ENCODE data around the gene CCR8. TPM values are rescaled to one million over a fixed set of nuclear protein-coding genes. Genes with fewer than 3 reads are reported as not detected.

Gene CCR8
- total RNA-seq, 1 donor, result not detected

- DNase-seq (ENCODE audit: insufficient read length, low spot score, missing footprints), result no peak
- Histone ChIP-seq H3K79me2 (ENCODE audit: insufficient read depth, low read length) (no peaks in the 10 kb centered on the region), H3K9me3 (ENCODE audit: low read depth, low read length) (no peaks in the 10 kb centered on the region), H2AFZ (ENCODE audit: low read length) (no peak overlapping the region), H3K27ac (ENCODE audit: low read depth, low read length) (no peak overlapping the region), H3K4me1 (ENCODE audit: insufficient read depth, low read length) (no peaks in the 10 kb centered on the region), H3K36me3 (ENCODE audit: insufficient read depth, low read length) (no peaks in the 10 kb centered on the region), H3K4me2 (ENCODE audit: insufficient read depth, low read length) (no peak overlapping the region), H4K20me1 (ENCODE audit: insufficient read depth, low read length) (no peaks in the 10 kb centered on the region), H3K27me3 (ENCODE audit: insufficient read depth, low read length) (no peaks in the 10 kb centered on the region), H3K4me3 (ENCODE audit: insufficient read depth, low read length) (no peak overlapping the region)
- no peak for TF ChIP-seq CTCF (IDR thresholded peaks at IDR 0.05; ENCODE audit: extremely low read depth, low read depth, low read length)
Measured at GRCh38 chr3:39287216-39288164, 42.0 kb upstream of the CCR8 start.

GRCh38 chr3:39288300-39288808, 41.2 kb upstream of the CCR8 start:
- no peaks in the 10 kb centered on the region for H3K36me3 ChIP-seq (ENCODE audit: insufficient read depth, low read length)
- DNase-seq (ENCODE audit: insufficient read length, low spot score, missing footprints), result peak; percentile 94
- H3K27me3 ChIP-seq (ENCODE audit: insufficient read depth, low read length), result no peaks in the 10 kb centered on the region
- no peak overlapping the region for H3K4me2 ChIP-seq (ENCODE audit: insufficient read depth, low read length)
- no peaks in the 10 kb centered on the region for H3K79me2 ChIP-seq (ENCODE audit: insufficient read depth, low read length)
- H3K9me3 ChIP-seq (ENCODE audit: low read depth, low read length), result no peaks in the 10 kb centered on the region
- H3K4me3 ChIP-seq (ENCODE audit: insufficient read depth, low read length), result no peak overlapping the region
- H3K4me1 ChIP-seq (ENCODE audit: insufficient read depth, low read length), result no peaks in the 10 kb centered on the region
- peak; percentile 95 for TF ChIP-seq CTCF (IDR thresholded peaks at IDR 0.05; ENCODE audit: extremely low read depth, low read depth, low read length)
- H3K27ac ChIP-seq (ENCODE audit: low read depth, low read length), result no peak overlapping the region
- H4K20me1 ChIP-seq (ENCODE audit: insufficient read depth, low read length), result no peaks in the 10 kb centered on the region
- H2AFZ ChIP-seq (ENCODE audit: low read length), result no peak overlapping the region

GRCh38 chr3:39289107-39289506, 40.4 kb upstream of the CCR8 start:
- Histone ChIP-seq H3K79me2 (ENCODE audit: insufficient read depth, low read length) (no peaks in the 10 kb centered on the region), H3K4me3 (ENCODE audit: insufficient read depth, low read length) (no peak overlapping the region), H3K4me2 (ENCODE audit: insufficient read depth, low read length) (no peak overlapping the region), H4K20me1 (ENCODE audit: insufficient read depth, low read length) (no peaks in the 10 kb centered on the region), H3K36me3 (ENCODE audit: insufficient read depth, low read length) (no peaks in the 10 kb centered on the region), H3K27ac (ENCODE audit: low read depth, low read length) (no peak overlapping the region), H3K4me1 (ENCODE audit: insufficient read depth, low read length) (no peaks in the 10 kb centered on the region), H3K27me3 (ENCODE audit: insufficient read depth, low read length) (no peaks in the 10 kb centered on the region), H2AFZ (ENCODE audit: low read length) (no peak overlapping the region), H3K9me3 (ENCODE audit: low read depth, low read length) (no peaks in the 10 kb centered on the region)
- DNase-seq (ENCODE audit: insufficient read length, low spot score, missing footprints), result peak; percentile 82
- no peak for TF ChIP-seq CTCF (IDR thresholded peaks at IDR 0.05; ENCODE audit: extremely low read depth, low read depth, low read length)

GRCh38 chr3:39290255-39290654, 39.3 kb upstream of the CCR8 start:
- no peak overlapping the region for H3K4me3 ChIP-seq (ENCODE audit: insufficient read depth, low read length)
- TF ChIP-seq CTCF (IDR thresholded peaks at IDR 0.05; ENCODE audit: extremely low read depth, low read depth, low read length), result no peak
- no peaks in the 10 kb centered on the region for H3K4me1 ChIP-seq (ENCODE audit: insufficient read depth, low read length)
- H3K27me3 ChIP-seq (ENCODE audit: insufficient read depth, low read length), result no peaks in the 10 kb centered on the region
- no peaks in the 10 kb centered on the region for H3K9me3 ChIP-seq (ENCODE audit: low read depth, low read length)
- peak overlapping the region; percentile 44 for H2AFZ ChIP-seq (ENCODE audit: low read length)
- H3K36me3 ChIP-seq (ENCODE audit: insufficient read depth, low read length), result no peaks in the 10 kb centered on the region
- no peaks in the 10 kb centered on the region for H4K20me1 ChIP-seq (ENCODE audit: insufficient read depth, low read length)
- no peak overlapping the region for H3K27ac ChIP-seq (ENCODE audit: low read depth, low read length)
- H3K4me2 ChIP-seq (ENCODE audit: insufficient read depth, low read length), result peak overlapping the region; percentile 8
- no peaks in the 10 kb centered on the region for H3K79me2 ChIP-seq (ENCODE audit: insufficient read depth, low read length)
- DNase-seq (ENCODE audit: insufficient read length, low spot score, missing footprints), result peak; percentile 65
